SK-N-SH (cell line): ENCODE data around the gene MACROH2A2.
A peak's percentile ranks its signal among the peaks of the same experiment; 100 is the strongest.

Experiments used
- CTCF ChIP-seq: fragments of 200-600 bp; sonication (generic); IDR thresholded peaks from 2 replicates; pipeline ENCODE4 v1.6.1; 2017; ENCODE audit warnings: antibody characterized with exemption, mild to moderate bottlenecking, moderate library complexity
- EZH2phosphoT487 ChIP-seq: fragments of 200-600 bp; sonication (generic); IDR thresholded peaks from 2 replicates; pipeline ENCODE4 v1.6.1; 2017; ENCODE audit warnings: low read depth, mixed run types, mild to moderate bottlenecking, antibody characterized with exemption, moderate library complexity, borderline replicate concordance
- IRF3 ChIP-seq: fragments of 150-350 bp; IDR thresholded peaks from 2 replicates; pipeline ENCODE4 v1.6.1; 2016; ENCODE audit warnings: mild to moderate bottlenecking, low read depth, low read length
- MXI1 ChIP-seq: IDR thresholded peaks from 2 replicates; pipeline ENCODE4 v1.6.1; 2012; ENCODE audit warnings: mild to moderate bottlenecking, low read depth, low read length, improper control_type of control experiment
- RCOR1 ChIP-seq: fragments of 150-350 bp; IDR thresholded peaks from 2 replicates; pipeline ENCODE4 v1.6.1; 2017; ENCODE audit warnings: antibody characterized with exemption, low read length

GRCh38 chr10:70106958-70107791, 54.5 kb downstream of the MACROH2A2 start:
- TF ChIP-seq MXI1 (no peak), CTCF (peak; percentile 55), RCOR1 (no peak), IRF3 (no peak), EZH2phosphoT487 (no peak)
